HG03139 (cell line): ENCODE data around the gene UBE2I.
"Not testable (repeated sequence)": the region's sequence is repeated elsewhere in the genome, so short reads cannot be mapped to it uniquely, and the experiment has no call there.

ENCODE experiments used
- ATAC-seq: cut with Tn5 transposase; IDR thresholded peaks from one replicate; pipeline ENCODE4 v1.9.1; 2021; ENCODE audit not compliant: unreplicated experiment

Gene UBE2I

DNA sequence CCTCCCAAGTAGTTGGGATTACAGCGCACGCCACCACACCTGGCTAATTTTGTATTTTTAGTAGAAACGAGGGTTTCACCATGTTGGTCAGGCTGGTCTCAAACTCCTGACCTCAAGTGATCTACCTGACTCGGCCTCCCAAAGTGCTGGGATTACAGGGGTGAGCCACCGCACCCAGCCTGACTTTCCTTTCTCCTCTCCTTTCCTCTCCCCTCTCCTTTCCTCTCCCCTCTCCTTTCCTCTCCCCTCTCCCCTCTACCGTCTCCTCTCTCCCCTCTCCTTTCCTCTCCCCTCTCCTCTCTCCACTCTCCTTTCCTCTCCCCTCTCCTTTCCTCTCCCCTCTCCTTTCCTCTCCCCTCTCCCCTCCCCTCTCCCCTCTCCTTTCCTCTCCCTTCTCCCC, 17.2 kb upstream of the UBE2I start:
- ATAC-seq, result not testable (repeated sequence)

DNA sequence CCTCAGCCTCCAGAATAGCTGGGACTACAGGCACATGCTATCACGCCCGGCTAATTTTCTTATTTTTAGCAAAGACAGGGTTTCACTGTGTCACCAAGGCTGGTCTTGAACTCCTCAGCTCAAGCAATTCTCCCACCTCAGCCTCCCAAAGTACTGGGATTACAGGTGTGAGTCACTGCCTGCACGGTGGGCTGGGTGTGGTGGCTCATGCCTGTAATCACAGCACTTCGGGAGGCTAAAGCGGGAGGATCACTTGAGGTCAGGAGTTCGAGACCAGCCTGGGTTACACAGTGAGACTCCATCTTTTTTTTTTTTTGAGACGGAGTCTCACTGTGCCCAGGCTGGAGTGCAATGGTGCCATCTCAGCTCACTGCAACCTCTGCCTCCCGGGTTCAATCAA, 16.6 kb upstream of the UBE2I start:
- not testable (repeated sequence) for ATAC-seq

DNA sequence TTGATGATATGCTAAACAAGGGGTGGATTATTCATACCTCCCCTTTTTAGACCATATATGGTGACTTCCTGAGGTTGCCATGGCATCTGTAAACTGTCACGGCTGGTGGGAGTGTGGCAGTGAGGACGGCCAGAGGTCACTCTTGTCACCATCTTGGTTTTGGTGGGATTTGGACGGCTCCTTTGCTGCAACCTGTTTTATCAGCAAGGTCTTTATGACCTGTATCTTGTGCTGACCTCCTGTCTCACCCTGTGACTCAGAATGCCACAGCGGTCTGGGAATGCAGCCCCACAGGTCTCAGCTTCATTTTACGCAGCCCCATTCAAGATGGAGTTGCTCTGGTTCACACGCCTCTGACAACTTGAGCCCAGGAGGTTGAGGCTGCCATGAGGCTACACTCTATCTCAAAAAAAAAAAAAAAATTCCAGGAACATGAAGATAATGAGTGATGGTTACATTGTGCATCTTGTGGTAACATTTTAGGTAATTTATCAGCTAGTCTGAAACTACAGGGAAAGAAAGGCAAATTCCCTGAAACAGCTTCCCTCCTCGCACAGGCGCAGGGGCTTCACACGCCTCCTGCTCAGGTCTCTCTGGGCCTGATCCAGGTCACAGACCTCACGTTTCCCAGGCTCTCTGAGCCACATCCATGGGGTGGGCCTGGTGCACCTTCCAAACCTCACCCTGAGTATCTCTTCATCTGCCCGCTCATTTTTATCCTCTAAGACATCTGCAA, 15.3 kb upstream of the UBE2I start:
- ATAC-seq, result no peak

GRCh38 chr16:1295465-1295864, 14.0 kb upstream of the UBE2I start:
- ATAC-seq, result no peak

- not testable (repeated sequence) for ATAC-seq
Measured at GRCh38 chr16:1296688-1297017, 12.8 kb upstream of the UBE2I start.

GRCh38 chr16:1297018-1297696, 12.3 kb upstream of the UBE2I start:
- no peak for ATAC-seq

DNA sequence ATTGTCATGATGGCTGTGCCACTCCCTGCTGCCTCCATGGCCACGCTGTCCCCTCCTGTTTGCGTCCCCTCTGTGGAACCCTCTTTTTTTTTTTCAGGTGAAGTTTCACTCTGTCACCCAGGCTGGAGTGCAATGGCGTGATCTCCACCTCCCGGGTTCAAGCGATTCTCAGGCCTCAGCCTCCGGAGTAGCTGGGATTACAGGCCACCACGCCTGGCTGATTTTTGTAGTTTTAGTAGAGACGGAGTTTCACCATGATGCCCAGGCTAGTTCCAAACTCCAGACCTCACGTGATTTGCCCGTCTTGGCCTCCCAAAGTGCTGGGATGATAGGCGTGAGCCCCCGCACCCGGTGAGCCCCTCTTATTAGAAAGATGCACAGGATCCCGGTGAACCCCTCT, 11.0 kb upstream of the UBE2I start:
- no peak for ATAC-seq

DNA sequence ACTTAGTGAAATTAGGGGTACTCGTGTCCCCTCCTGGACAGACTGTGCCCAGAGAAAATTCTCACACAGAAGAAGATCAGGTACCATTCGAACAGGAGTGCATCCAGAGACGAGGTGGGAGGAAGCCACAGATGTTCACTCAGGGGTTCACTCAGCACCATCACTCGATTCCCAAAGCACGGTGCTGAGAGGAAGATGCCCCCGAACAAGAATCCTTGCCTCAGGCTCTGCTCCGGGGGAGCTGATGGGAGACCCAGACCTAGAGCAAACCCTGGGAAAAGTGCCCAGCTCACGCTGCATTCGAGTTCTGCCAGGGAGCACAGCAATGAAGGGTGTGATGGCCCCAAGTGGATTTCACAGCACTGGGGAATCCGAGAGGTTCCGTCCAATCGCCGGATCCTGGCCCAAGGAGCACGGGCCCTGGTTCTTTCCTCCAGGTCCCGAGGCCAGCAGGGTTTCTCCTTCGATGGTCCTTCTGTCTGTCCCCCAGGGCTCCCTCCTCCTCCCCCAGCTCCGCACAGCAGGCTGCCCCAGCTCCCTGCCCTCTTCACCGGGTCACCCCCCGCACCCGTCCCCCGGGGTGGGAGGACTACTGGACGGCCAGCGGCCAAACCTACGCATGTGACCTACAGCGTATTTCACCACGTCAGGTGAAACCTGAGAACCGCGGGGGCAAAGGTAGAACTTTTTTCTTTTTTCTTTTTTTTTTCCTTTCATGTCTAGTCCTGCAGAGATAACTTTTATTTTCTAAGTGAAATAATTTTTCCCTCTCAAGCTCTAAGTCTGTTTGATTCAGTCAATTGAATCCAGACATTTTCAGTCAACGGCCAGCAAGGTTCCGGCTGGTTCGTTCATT, 10.2 kb upstream of the UBE2I start:
- no peak for ATAC-seq

DNA sequence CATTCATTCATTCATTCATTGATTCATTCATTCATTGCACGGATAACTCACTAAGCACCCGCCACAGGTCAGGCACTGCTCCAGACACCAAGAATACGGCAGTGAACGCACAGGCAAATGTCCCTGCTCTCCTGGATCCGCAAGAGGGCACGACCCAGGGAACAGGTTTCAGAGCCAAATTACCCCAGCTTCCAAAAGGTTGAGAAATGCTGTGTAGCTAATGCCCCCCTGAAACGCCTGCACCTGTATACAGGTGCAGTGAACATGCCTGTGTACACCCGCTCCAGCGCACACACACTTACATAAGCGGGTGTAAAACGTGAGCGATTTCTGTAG, 9.6 kb upstream of the UBE2I start:
- ATAC-seq, result no peak

DNA sequence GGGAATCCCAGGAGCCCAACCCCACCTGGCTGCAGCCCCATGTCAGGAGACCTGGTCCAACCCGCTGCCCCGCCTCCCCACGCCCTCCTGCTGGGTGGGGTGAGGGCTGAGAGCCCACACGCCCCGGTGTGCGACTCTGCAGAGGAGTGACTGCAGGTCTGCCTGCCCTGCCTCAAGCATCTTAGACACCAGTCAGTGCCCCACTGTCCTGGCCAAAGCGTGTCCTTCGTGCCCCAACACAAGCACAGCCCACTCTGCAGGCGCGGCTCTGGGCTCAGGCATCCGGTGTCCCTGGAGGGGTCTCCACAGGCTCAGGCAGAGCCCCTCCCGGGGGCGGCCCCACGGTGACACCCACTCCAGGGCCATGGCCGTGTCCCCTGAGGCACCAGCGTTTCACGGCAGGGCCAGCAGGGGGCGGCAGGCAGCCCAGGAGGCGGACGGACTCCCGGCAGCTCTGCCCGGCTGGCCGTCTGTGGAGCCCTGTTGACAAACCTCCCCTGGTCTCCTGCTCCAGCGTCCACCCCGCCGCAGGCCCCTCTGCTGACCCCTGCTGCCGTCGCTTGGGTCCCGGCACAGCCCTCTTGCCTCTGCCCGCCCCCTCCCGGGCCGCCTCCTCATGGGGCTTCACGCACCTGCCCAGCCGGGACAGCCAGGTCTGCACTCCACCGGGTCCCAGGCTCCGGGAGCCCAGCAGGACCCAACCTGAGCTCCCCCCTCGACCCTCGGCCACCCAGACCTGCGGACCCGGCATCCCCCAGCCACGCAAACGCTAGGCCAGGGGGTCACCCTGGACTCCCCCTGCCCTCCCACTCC, 8.6 kb upstream of the UBE2I start:
- no peak for ATAC-seq

- no peak for ATAC-seq
Measured at GRCh38 chr16:1301562-1301961, 7.9 kb upstream of the UBE2I start.

- no peak for ATAC-seq
Measured at GRCh38 chr16:1305823-1306222, 3.6 kb upstream of the UBE2I start.

GRCh38 chr16:1306334-1306733, 3.1 kb upstream of the UBE2I start:
- no peak for ATAC-seq

GRCh38 chr16:1308036-1308976, 1.1 kb upstream of the UBE2I start:
- ATAC-seq, result peak; percentile 17

- peak; percentile 15 for ATAC-seq
Measured at GRCh38 chr16:1309888-1310831, 724 bp downstream of the UBE2I start.

DNA sequence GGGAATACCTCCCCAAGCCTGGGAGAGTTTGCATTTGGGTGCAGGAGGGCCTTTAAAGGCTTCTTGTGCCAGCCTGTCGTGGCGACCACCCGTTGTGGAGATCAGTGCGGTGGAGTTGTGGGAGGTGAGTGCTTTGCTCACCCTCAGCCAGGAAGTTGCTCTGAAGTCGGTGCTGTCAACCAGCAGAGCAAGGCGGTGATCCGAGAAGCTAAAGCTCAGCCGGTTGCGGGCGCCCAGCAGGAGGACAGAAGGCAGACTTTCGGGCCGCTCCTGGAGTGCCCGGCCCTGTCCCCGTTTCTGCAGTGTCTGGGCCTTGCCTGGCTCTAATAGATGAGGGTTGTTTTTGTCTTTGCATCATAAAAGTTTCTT, 1.4 kb downstream of the UBE2I start:
- ATAC-seq, result no peak

- ATAC-seq, result no peak
Measured at GRCh38 chr16:1311212-1311737, 1.8 kb downstream of the UBE2I start.

DNA sequence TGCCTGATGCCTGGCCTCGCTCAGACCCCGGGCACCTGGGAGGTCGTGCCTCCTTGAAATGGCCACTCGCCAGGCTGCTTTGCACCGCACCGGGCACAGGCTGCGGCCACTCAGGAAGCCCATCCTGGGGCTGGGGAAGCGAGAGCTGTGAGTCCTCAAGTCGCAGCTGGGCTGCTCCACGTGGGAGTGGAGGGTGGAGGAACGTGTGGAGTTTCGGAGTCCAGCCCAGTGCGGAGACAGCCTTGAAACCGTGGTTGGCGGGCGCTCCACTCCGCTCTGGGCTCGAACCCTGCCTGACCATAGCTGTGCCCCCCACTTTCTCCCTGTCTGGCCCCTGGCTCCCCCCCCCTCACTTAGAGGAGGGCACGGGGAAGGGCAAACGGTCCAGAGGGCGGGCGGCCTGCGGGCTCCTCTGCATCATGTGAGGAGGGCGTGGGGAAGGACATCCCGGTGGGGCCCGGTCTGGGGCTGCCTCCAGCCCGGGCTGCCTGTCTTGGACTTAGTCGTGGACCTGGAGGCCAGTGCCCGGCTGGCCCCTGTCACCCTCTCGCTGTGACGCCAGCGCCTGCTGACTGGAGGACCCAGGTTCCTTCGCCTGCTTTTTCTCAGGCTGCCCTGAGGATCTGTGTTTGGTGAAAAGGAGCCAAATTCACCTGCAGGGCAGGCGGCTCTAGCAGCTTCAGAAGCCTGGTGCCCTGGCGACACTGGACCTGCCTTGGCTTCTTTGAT, 2.5 kb downstream of the UBE2I start:
- ATAC-seq, result no peak
